Measurements from ENCODE around the gene LSM3.
A peak's percentile ranks its signal among the peaks of the same experiment; 100 is the strongest.

LSM3 gene

GRCh38 chr3:14178247-14179113 lies at the start of gene LSM3, which contains the start of gene XPC:
Gene LSM3, plus strand, starts transcription at chr3:14178817. Its CDS starts 44 bp downstream, at chr3:14178861.
Gene XPC, minus strand, starts transcription at chr3:14178601. Its CDS starts 33 bp downstream, at chr3:14178568.
- Mint-ChIP-seq H3K27ac (ENCODE audit: low read depth) (peak within 1 kb of the TSS; percentile 100), H3K9me3 (no peaks in the 10 kb centered on the region), H3K4me1 (peaks cover 70% of the 10 kb centered on the region), H3K27me3 (no peaks in the 10 kb centered on the region), H3K4me3 (peak within 1 kb of the TSS; percentile 95), H3K36me3 (ENCODE audit: insufficient read depth) (peaks cover 44% of the 10 kb centered on the region)
- DNase-seq (ENCODE audit: low spot score in 2 of 2) (peak; percentile 99), ATAC-seq (replicated peaks; ENCODE audit: extremely low read depth, poor library complexity, severe bottlenecking) (peak; percentile 88)

DNA sequence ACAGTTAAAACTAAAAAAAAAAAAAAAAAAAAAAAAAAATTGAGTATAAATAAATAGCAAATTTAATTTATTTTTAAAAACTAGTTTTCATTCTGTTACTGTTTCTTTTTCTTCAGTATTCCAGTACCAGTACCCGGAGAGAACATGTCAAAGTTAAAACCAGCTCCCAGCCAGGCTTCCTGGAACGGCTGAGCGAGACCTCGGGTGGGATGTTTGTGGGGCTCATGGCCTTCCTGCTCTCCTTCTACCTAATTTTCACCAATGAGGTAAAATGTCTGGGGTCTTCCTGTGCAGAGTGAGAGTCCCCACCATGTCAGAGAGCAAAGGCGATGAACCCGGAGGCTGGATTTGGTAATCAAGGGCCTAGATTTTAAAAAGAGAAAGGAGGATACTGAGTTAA lies 49.3 kb upstream of the LSM3 start:
- ATAC-seq (replicated peaks; ENCODE audit: extremely low read depth, poor library complexity, severe bottlenecking) (no peak), DNase-seq (ENCODE audit: low spot score in 2 of 2) (no peak)
- Mint-ChIP-seq H3K4me3 (no peak overlapping the region), H3K4me1 (peaks cover 43% of the 10 kb centered on the region), H3K36me3 (ENCODE audit: insufficient read depth) (peaks cover 67% of the 10 kb centered on the region), H3K9me3 (no peaks in the 10 kb centered on the region), H3K27me3 (no peaks in the 10 kb centered on the region), H3K27ac (ENCODE audit: low read depth) (no peak overlapping the region)

GRCh38 chr3:14130230-14130629 lies 48.4 kb upstream of the LSM3 start:
- Mint-ChIP-seq H3K4me1 (peaks cover 42% of the 10 kb centered on the region), H3K27ac (ENCODE audit: low read depth) (peak overlapping the region; percentile 76), H3K36me3 (ENCODE audit: insufficient read depth) (peaks cover 68% of the 10 kb centered on the region), H3K9me3 (no peaks in the 10 kb centered on the region), H3K27me3 (no peaks in the 10 kb centered on the region), H3K4me3 (peak overlapping the region; percentile 7)
- DNase-seq (ENCODE audit: low spot score in 2 of 2) (no peak), ATAC-seq (replicated peaks; ENCODE audit: extremely low read depth, poor library complexity, severe bottlenecking) (no peak)

DNA sequence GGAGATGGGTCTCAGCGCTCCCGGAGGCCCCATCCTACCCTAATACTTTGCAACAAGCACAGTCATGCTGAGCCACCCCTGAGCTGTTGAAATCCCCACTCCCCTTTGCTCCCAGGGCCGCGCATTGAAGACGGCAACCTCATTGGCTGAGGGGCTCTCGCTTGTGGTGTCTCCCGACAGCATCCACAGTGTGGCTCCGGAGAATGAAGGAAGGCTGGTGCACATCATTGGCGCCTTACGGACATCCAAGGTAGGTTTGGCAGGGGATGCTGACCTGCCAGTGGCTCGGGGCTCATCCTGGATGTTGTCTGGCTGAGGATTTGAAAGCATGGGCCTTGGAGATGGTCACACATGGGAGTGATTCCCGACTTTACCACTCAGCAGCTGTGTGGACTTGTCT lies 47.9 kb upstream of the LSM3 start:
- Mint-ChIP-seq H3K4me1 (peaks cover 38% of the 10 kb centered on the region), H3K9me3 (no peaks in the 10 kb centered on the region), H3K27me3 (no peaks in the 10 kb centered on the region), H3K4me3 (no peak overlapping the region), H3K36me3 (ENCODE audit: insufficient read depth) (peaks cover 68% of the 10 kb centered on the region), H3K27ac (ENCODE audit: low read depth) (no peak overlapping the region)
- DNase-seq (ENCODE audit: low spot score in 2 of 2) (no peak), ATAC-seq (replicated peaks; ENCODE audit: extremely low read depth, poor library complexity, severe bottlenecking) (no peak)

GRCh38 chr3:14131134-14131533 lies 47.5 kb upstream of the LSM3 start:
- ATAC-seq (replicated peaks; ENCODE audit: extremely low read depth, poor library complexity, severe bottlenecking) (no peak), DNase-seq (ENCODE audit: low spot score in 2 of 2) (no peak)
- no peaks in the 10 kb centered on the region for H3K27me3 Mint-ChIP-seq
- no peaks in the 10 kb centered on the region for H3K9me3 Mint-ChIP-seq
- H3K4me3 Mint-ChIP-seq = no peak overlapping the region
- H3K27ac Mint-ChIP-seq (ENCODE audit: low read depth) = no peak overlapping the region
- peaks cover 68% of the 10 kb centered on the region for H3K36me3 Mint-ChIP-seq (ENCODE audit: insufficient read depth)
- peaks cover 33% of the 10 kb centered on the region for H3K4me1 Mint-ChIP-seq

DNA sequence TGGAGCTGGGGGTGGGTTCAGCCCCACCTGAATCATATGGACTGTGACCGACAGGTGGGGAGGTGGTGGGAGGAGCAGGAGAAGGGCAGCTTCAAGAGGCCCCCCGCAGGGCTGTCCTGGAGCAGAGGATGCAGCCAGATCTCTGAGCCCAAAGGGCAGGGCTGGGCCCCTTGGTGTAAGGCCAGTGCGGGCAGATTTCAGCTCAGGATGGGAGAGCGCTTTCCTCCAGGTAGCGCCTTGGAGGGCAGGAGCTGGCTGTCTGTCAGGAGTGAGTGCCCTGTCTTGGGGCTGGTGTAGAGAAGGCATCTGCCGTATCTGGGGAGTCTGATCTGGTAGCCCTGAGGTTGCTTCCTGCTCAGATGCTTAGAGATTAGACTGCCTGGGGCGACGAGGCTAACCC lies 46.5 kb upstream of the LSM3 start:
- Mint-ChIP-seq H3K4me1 (peaks cover 23% of the 10 kb centered on the region), H3K36me3 (ENCODE audit: insufficient read depth) (peaks cover 73% of the 10 kb centered on the region), H3K9me3 (no peaks in the 10 kb centered on the region), H3K4me3 (no peak overlapping the region), H3K27me3 (no peaks in the 10 kb centered on the region), H3K27ac (ENCODE audit: low read depth) (no peak overlapping the region)
- ATAC-seq (replicated peaks; ENCODE audit: extremely low read depth, poor library complexity, severe bottlenecking) (no peak), DNase-seq (ENCODE audit: low spot score in 2 of 2) (no peak)

- Mint-ChIP-seq H3K27me3 (no peaks in the 10 kb centered on the region), H3K36me3 (ENCODE audit: insufficient read depth) (peaks cover 71% of the 10 kb centered on the region), H3K27ac (ENCODE audit: low read depth) (peak overlapping the region; percentile 94), H3K4me3 (no peak overlapping the region), H3K9me3 (no peaks in the 10 kb centered on the region), H3K4me1 (peaks cover 18% of the 10 kb centered on the region)
- no peak for ATAC-seq (replicated peaks; ENCODE audit: extremely low read depth, poor library complexity, severe bottlenecking)
- DNase-seq (ENCODE audit: low spot score in 2 of 2) = no peak
Observed at GRCh38 chr3:14132689-14133088, 45.9 kb upstream of the LSM3 start.

GRCh38 chr3:14133188-14133800 lies 45.3 kb upstream of the LSM3 start:
- no peaks in the 10 kb centered on the region for H3K9me3 Mint-ChIP-seq
- no peak for DNase-seq (ENCODE audit: low spot score in 2 of 2)
- peaks cover 67% of the 10 kb centered on the region for H3K36me3 Mint-ChIP-seq (ENCODE audit: insufficient read depth)
- H3K27me3 Mint-ChIP-seq = no peaks in the 10 kb centered on the region
- H3K4me3 Mint-ChIP-seq = no peak overlapping the region
- peak overlapping the region; percentile 94 for H3K27ac Mint-ChIP-seq (ENCODE audit: low read depth)
- H3K4me1 Mint-ChIP-seq = peaks cover 12% of the 10 kb centered on the region
- no peak for ATAC-seq (replicated peaks; ENCODE audit: extremely low read depth, poor library complexity, severe bottlenecking)

- DNase-seq (ENCODE audit: low spot score in 2 of 2) (no peak), ATAC-seq (replicated peaks; ENCODE audit: extremely low read depth, poor library complexity, severe bottlenecking) (no peak)
- H3K27me3 Mint-ChIP-seq = no peaks in the 10 kb centered on the region
- H3K36me3 Mint-ChIP-seq (ENCODE audit: insufficient read depth) = peaks cover 64% of the 10 kb centered on the region
- peak overlapping the region; percentile 62 for H3K27ac Mint-ChIP-seq (ENCODE audit: low read depth)
- H3K4me3 Mint-ChIP-seq = no peak overlapping the region
- peaks cover 6% of the 10 kb centered on the region for H3K4me1 Mint-ChIP-seq
- H3K9me3 Mint-ChIP-seq = no peaks in the 10 kb centered on the region
Observed at GRCh38 chr3:14133876-14134275, 44.7 kb upstream of the LSM3 start.

DNA sequence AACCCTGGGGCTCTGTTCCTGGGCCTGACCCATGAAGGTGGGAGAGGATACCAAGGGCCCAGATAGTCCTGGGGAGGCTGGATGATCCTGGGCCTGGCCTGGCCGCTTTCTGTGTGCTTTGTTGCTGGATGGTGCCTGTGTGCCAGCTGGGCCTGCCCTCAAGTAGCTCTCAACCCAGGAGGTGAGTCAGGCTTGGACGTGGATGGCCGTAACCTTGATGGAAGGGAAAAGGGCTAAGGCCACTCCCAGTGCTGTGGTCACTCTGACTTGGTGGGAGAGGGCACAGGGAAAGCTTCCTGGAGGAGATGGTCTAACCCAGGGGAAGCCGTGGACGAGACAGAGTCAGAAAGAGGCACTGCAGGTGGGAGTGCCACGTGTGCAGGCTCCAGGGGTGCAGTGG lies 44.3 kb upstream of the LSM3 start:
- no peaks in the 10 kb centered on the region for H3K9me3 Mint-ChIP-seq
- peaks cover 66% of the 10 kb centered on the region for H3K36me3 Mint-ChIP-seq (ENCODE audit: insufficient read depth)
- peaks cover 6% of the 10 kb centered on the region for H3K4me1 Mint-ChIP-seq
- no peak overlapping the region for H3K4me3 Mint-ChIP-seq
- DNase-seq (ENCODE audit: low spot score in 2 of 2) (no peak), ATAC-seq (replicated peaks; ENCODE audit: extremely low read depth, poor library complexity, severe bottlenecking) (no peak)
- no peaks in the 10 kb centered on the region for H3K27me3 Mint-ChIP-seq
- peak overlapping the region; percentile 62 for H3K27ac Mint-ChIP-seq (ENCODE audit: low read depth)

- no peaks in the 10 kb centered on the region for H3K9me3 Mint-ChIP-seq
- H3K27ac Mint-ChIP-seq (ENCODE audit: low read depth) = no peak overlapping the region
- H3K36me3 Mint-ChIP-seq (ENCODE audit: insufficient read depth) = peaks cover 55% of the 10 kb centered on the region
- ATAC-seq (replicated peaks; ENCODE audit: extremely low read depth, poor library complexity, severe bottlenecking) (no peak), DNase-seq (ENCODE audit: low spot score in 2 of 2) (no peak)
- no peak overlapping the region for H3K4me3 Mint-ChIP-seq
- H3K4me1 Mint-ChIP-seq = peaks cover 6% of the 10 kb centered on the region
- H3K27me3 Mint-ChIP-seq = no peaks in the 10 kb centered on the region
Observed at GRCh38 chr3:14135581-14135980, 43.0 kb upstream of the LSM3 start.

DNA sequence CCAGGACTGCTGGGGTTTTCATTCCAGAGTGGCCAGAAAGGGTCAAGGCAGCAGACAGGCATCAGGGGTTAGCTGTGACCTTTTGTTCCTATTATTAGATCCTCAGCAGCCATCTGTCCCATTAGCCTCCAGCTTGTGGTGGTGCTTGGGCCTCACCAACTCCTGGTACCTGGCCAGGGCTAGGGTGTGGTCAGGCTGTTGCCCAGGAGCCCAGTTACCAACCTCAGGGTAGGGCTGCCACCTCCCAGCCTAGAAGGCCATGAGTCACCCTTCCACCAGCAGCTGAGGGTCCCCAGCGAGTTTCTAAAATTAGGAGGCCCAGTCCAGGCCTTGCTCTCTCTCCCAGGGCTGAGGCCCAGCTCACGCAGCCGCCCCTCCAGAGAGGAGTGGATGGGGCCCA lies 41.6 kb upstream of the LSM3 start:
- no peak overlapping the region for H3K27ac Mint-ChIP-seq (ENCODE audit: low read depth)
- ATAC-seq (replicated peaks; ENCODE audit: extremely low read depth, poor library complexity, severe bottlenecking) (no peak), DNase-seq (ENCODE audit: low spot score in 2 of 2) (no peak)
- H3K27me3 Mint-ChIP-seq = no peaks in the 10 kb centered on the region
- H3K4me1 Mint-ChIP-seq = peaks cover 18% of the 10 kb centered on the region
- no peaks in the 10 kb centered on the region for H3K9me3 Mint-ChIP-seq
- no peak overlapping the region for H3K4me3 Mint-ChIP-seq
- H3K36me3 Mint-ChIP-seq (ENCODE audit: insufficient read depth) = peaks cover 47% of the 10 kb centered on the region

- H3K4me3 Mint-ChIP-seq = no peak overlapping the region
- no peaks in the 10 kb centered on the region for H3K9me3 Mint-ChIP-seq
- H3K4me1 Mint-ChIP-seq = peaks cover 23% of the 10 kb centered on the region
- H3K27me3 Mint-ChIP-seq = no peaks in the 10 kb centered on the region
- H3K36me3 Mint-ChIP-seq (ENCODE audit: insufficient read depth) = peaks cover 49% of the 10 kb centered on the region
- ATAC-seq (replicated peaks; ENCODE audit: extremely low read depth, poor library complexity, severe bottlenecking) = no peak
- DNase-seq (ENCODE audit: low spot score in 2 of 2) = no peak
- H3K27ac Mint-ChIP-seq (ENCODE audit: low read depth) = no peak overlapping the region
Observed at GRCh38 chr3:14137445-14137844, 41.2 kb upstream of the LSM3 start.
